Endodermal cell (in vitro differentiated cells): ENCODE results near the gene ABTB2. TPM values are rescaled to one million over a fixed set of nuclear protein-coding genes. Genes with fewer than 3 reads are reported as not detected.
A peak's percentile ranks its signal among the peaks of the same experiment; 100 is the strongest.

Experiments
- DNase-seq: peaks from one replicate; pipeline ENCODE4 v3.0.0-alpha.2; 2017
- H3K27ac ChIP-seq: 2 replicates; pipeline ENCODE4 v1.5.1; 2013; ENCODE audit warnings: mild to moderate bottlenecking, low read depth, low read length, moderate library complexity
- H3K27me3 ChIP-seq: 2 replicates; pipeline ENCODE4 v1.6.1; 2013; ENCODE audit warnings: mild to moderate bottlenecking, low read length, moderate library complexity; ENCODE audit not compliant: insufficient read depth, control insufficient read depth, poor library complexity, severe bottlenecking
- H3K36me3 ChIP-seq: 2 replicates; pipeline ENCODE4 v1.7.0; 2013; ENCODE audit warnings: mild to moderate bottlenecking, low read length, moderate library complexity; ENCODE audit not compliant: control insufficient read depth, insufficient read depth
- H3K4me1 ChIP-seq: one replicate; pipeline ENCODE4 v1.7.0; 2013; ENCODE audit warnings: low read length; ENCODE audit not compliant: control insufficient read depth, insufficient read depth
- H3K4me3 ChIP-seq: 2 replicates; pipeline ENCODE4 v1.5.1; 2013; ENCODE audit warnings: mild to moderate bottlenecking, low read length, moderate library complexity
- H3K9ac ChIP-seq: 2 replicates; pipeline ENCODE4 v1.6.1; 2013; ENCODE audit warnings: mild to moderate bottlenecking, low read length, moderate library complexity; ENCODE audit not compliant: poor library complexity, severe bottlenecking; ENCODE audit errors: extremely low read depth
- H3K9me3 ChIP-seq: 2 replicates; pipeline ENCODE4 v1.6.1; 2013; ENCODE audit warnings: mild to moderate bottlenecking, low read length, moderate library complexity; ENCODE audit not compliant: control insufficient read depth
- H3K27ac Mint-ChIP-seq: 2 replicates; pipeline ENCODE4 v1.8.0; 2020; ENCODE audit warnings: mixed read lengths
- H3K27me3 Mint-ChIP-seq: 2 replicates; pipeline ENCODE4 v1.8.0; 2021; ENCODE audit warnings: mild to moderate bottlenecking, mixed read lengths; ENCODE audit not compliant: insufficient read depth
- H3K36me3 Mint-ChIP-seq: 2 replicates; pipeline ENCODE4 v1.8.0; 2020; ENCODE audit warnings: low read depth, mixed read lengths
- H3K4me1 Mint-ChIP-seq: 2 replicates; pipeline ENCODE4 v1.8.0; 2020; ENCODE audit warnings: mixed read lengths
- H3K4me3 Mint-ChIP-seq: 2 replicates; pipeline ENCODE4 v1.8.0; 2020; ENCODE audit warnings: mild to moderate bottlenecking, moderate library complexity, mixed read lengths
- H3K9me3 Mint-ChIP-seq: 2 replicates; pipeline ENCODE4 v1.8.0; 2020; ENCODE audit warnings: mild to moderate bottlenecking, mixed read lengths
- CTCF ChIP-seq: fragments of 200-600 bp; sonication (generic); conservative IDR thresholded peaks from 2 replicates; pipeline ENCODE4 v1.5.0; 2021; ENCODE audit warnings: antibody characterized with exemption, mild to moderate bottlenecking
- WGBS, 2 experiments: methylation state at CpG; one replicate each; pipeline versions ENCODE4 v1.1.5 to v1.1.7; 2013; ENCODE audit warnings: missing lambda C conversion rate in 2 of 2, mixed read lengths in 1 of 2; ENCODE audit not compliant: insufficient coverage in 1 of 2, insufficient read length in 1 of 2; 5-methylcytosine and 5-hydroxymethylcytosine counted together
- total RNA-seq, 2 donors: library from RNA; stranded (reverse); fragmentation: NEBNext Ultra II Directional in 1 of 2; extraction: Animal tissue kit (Norgen Biotek cat#: 25700) in 1 of 2; gene quantifications; 2 replicates in 1 of 2; 3 replicates in 1 of 2; pipeline ENCODE4 v1.2.1, GENCODE V29; 2021

ABTB2 gene
- total RNA-seq, 2 donors from 2014 or later: 2.9 to 5.2 TPM

GRCh38 chr11:34353881-34354280 lies 3.9 kb downstream of the ABTB2 start:
- no peak overlapping the region for H3K27ac ChIP-seq
- 89 to 93% methylated on average over 2 to 4 of the region's 4 CpGs for WGBS, 2 experiments
- no peaks in the 10 kb centered on the region for H3K9me3 ChIP-seq
- Mint-ChIP-seq H3K27ac (no peak overlapping the region), H3K27me3 (peaks cover 31% of the 10 kb centered on the region), H3K4me1 (peaks cover 26% of the 10 kb centered on the region), H3K36me3 (no peaks in the 10 kb centered on the region), H3K9me3 (no peaks in the 10 kb centered on the region), H3K4me3 (no peak overlapping the region)
- no peaks in the 10 kb centered on the region for H3K4me1 ChIP-seq
- peaks cover 12% of the 10 kb centered on the region for H3K27me3 ChIP-seq
- H3K36me3 ChIP-seq: peaks cover 6% of the 10 kb centered on the region
- no peak for DNase-seq
- H3K4me3 ChIP-seq: peak overlapping the region; percentile 24
- H3K9ac ChIP-seq: no peak overlapping the region
- TF ChIP-seq CTCF: no peak

GRCh38 chr11:34351687-34352469 lies 5.9 kb downstream of the ABTB2 start:
- Histone ChIP-seq H3K27me3 (peaks cover 12% of the 10 kb centered on the region), H3K4me3 (no peak overlapping the region), H3K9ac (no peak overlapping the region), H3K4me1 (no peaks in the 10 kb centered on the region), H3K36me3 (peaks cover 6% of the 10 kb centered on the region), H3K9me3 (no peaks in the 10 kb centered on the region), H3K27ac (no peak overlapping the region)
- WGBS, 2 experiments: 96 to 100% methylated on average over 1 to 4 of the region's 4 CpGs
- TF ChIP-seq CTCF: no peak
- H3K27me3 Mint-ChIP-seq: peaks cover 36% of the 10 kb centered on the region
- DNase-seq: no peak
- H3K27ac Mint-ChIP-seq: no peak overlapping the region
- H3K36me3 Mint-ChIP-seq: no peaks in the 10 kb centered on the region
- H3K4me3 Mint-ChIP-seq: no peak overlapping the region
- H3K4me1 Mint-ChIP-seq: peaks cover 23% of the 10 kb centered on the region
- H3K9me3 Mint-ChIP-seq: no peaks in the 10 kb centered on the region

GRCh38 chr11:34351051-34351450 lies 6.8 kb downstream of the ABTB2 start:
- Histone ChIP-seq H3K9me3 (no peaks in the 10 kb centered on the region), H3K27me3 (peaks cover 5% of the 10 kb centered on the region), H3K4me1 (no peaks in the 10 kb centered on the region), H3K36me3 (peaks cover 6% of the 10 kb centered on the region), H3K4me3 (no peak overlapping the region), H3K27ac (no peak overlapping the region), H3K9ac (no peak overlapping the region)
- whole genome bisulfite sequencing, 2 experiments: 93 to 94% methylated on average over 2 to 3 of the region's 3 CpGs
- no peak for TF ChIP-seq CTCF
- no peak for DNase-seq
- Mint-ChIP-seq H3K27me3 (peaks cover 28% of the 10 kb centered on the region), H3K27ac (no peak overlapping the region), H3K4me3 (no peak overlapping the region), H3K4me1 (peaks cover 16% of the 10 kb centered on the region), H3K9me3 (no peaks in the 10 kb centered on the region), H3K36me3 (no peaks in the 10 kb centered on the region)
